ENCODE measurements around the gene TEX11. TPM values are rescaled to one million over a fixed set of nuclear protein-coding genes. Genes with fewer than 3 reads are reported as not detected.

The TEX11 gene
- total RNA-seq, 3 donors from 2014 or later = not detected

DNA sequence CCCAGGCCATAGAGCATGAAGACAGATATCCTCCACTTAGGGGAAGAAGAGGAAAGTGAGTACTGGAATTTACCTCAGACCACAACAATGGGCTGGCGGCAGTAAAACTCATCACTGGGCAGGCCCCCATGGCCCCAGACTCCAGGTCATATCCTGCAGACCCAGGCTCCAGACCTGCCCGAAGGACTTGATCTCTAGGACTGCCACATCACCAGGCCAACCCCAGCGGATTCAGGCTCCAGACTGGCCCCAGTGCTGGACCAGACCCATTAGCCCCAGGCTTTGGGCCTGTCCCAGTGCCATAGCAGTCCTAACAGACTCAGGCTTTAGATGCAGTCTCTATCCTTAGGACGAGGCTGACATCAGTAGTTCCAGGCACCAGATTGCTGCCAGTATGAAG, 273.3 kb downstream of the TEX11 start:
- TF ChIP-seq, protein P1, sequence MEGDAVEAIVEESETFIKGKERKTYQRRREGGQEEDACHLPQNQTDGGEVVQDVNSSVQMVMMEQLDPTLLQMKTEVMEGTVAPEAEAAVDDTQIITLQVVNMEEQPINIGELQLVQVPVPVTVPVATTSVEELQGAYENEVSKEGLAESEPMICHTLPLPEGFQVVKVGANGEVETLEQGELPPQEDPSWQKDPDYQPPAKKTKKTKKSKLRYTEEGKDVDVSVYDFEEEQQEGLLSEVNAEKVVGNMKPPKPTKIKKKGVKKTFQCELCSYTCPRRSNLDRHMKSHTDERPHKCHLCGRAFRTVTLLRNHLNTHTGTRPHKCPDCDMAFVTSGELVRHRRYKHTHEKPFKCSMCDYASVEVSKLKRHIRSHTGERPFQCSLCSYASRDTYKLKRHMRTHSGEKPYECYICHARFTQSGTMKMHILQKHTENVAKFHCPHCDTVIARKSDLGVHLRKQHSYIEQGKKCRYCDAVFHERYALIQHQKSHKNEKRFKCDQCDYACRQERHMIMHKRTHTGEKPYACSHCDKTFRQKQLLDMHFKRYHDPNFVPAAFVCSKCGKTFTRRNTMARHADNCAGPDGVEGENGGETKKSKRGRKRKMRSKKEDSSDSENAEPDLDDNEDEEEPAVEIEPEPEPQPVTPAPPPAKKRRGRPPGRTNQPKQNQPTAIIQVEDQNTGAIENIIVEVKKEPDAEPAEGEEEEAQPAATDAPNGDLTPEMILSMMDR (IDR thresholded peaks at IDR 0.05) = no peak
- no peak for TF ChIP-seq POLR2AphosphoS5 (IDR thresholded peaks at IDR 0.05)
- no peak for TF ChIP-seq POLR2A (IDR thresholded peaks at IDR 0.05)
- Histone ChIP-seq H3K36me3 (no peaks in the 10 kb centered on the region), H3K9me3 (no peaks in the 10 kb centered on the region), H3K4me3 (no peak overlapping the region), H3K27ac (no peak overlapping the region), H3K4me1 (no peaks in the 10 kb centered on the region), H3K27me3 (peaks cover 0 to 15% of the 10 kb centered on the region in 2 donors)
- no peak for DNase-seq (ENCODE audit: low spot score in 2 of 2)
- intact Hi-C loops (cut with DNase I; ENCODE audit: low total_unique reads) = no loop called here

DNA sequence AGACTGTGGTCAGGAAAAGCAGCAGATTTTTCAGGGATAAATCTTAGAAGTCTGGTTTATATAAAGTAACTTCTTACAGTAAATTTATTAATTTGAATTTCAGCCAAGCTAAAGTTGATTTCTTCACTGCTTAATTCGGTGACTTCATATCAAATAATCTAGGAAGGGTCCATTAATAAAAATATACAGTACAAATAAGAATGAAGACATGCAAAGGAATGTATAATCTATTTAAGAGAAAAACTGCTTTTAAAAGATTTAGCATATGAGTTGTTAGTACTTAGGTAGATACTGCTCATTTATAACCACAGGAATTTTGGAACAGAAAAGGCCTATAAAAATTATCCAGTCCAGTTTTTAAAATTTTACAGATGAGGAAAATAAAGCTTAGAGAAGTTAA, 286.8 kb downstream of the TEX11 start:
- H3K27me3 ChIP-seq = peaks cover 0 to 43% of the 10 kb centered on the region in 2 donors
- intact Hi-C loops (cut with DNase I; ENCODE audit: low total_unique reads) = no loop called here
- no peaks in the 10 kb centered on the region for H3K36me3 ChIP-seq
- H3K4me3 ChIP-seq = no peak overlapping the region
- H3K9me3 ChIP-seq = no peaks in the 10 kb centered on the region
- no peak for TF ChIP-seq POLR2AphosphoS5 (IDR thresholded peaks at IDR 0.05)
- TF ChIP-seq, protein P1 (IDR thresholded peaks at IDR 0.05) = no peak
- no peak for TF ChIP-seq POLR2A (IDR thresholded peaks at IDR 0.05)
- H3K4me1 ChIP-seq = no peaks in the 10 kb centered on the region
- H3K27ac ChIP-seq = no peak overlapping the region
- no peak for DNase-seq (ENCODE audit: low spot score in 2 of 2)

DNA sequence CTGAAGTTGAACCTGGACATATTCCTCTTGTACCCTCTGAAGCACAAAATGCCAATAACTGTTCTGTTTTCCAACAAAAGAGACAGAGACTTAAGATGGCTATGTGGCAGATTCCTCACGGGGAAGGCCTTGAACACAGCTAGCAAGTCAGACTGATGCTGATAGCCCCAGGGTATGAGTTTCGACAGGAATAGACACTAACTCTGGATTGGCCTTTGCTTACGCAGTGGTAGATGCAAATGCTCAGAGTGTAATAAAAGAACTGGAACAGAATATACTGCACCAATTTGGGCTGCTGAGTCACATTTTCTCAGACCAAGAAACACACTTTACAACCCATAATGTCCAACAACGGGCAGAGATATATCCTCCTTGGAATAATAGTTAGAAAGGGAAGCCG, 290.0 kb downstream of the TEX11 start:
- Histone ChIP-seq H3K36me3 (no peaks in the 10 kb centered on the region), H3K4me1 (no peaks in the 10 kb centered on the region), H3K27ac (no peak overlapping the region), H3K9me3 (no peaks in the 10 kb centered on the region), H3K4me3 (no peak overlapping the region), H3K27me3 (peaks cover 0 to 32% of the 10 kb centered on the region in 2 donors)
- DNase-seq (ENCODE audit: low spot score in 2 of 2) = no peak
- no peak for TF ChIP-seq POLR2AphosphoS5 (IDR thresholded peaks at IDR 0.05)
- TF ChIP-seq POLR2A (IDR thresholded peaks at IDR 0.05) = no peak
- TF ChIP-seq, protein P1 (IDR thresholded peaks at IDR 0.05) = no peak
- intact Hi-C loops (cut with DNase I; ENCODE audit: low total_unique reads) = no loop called here

DNA sequence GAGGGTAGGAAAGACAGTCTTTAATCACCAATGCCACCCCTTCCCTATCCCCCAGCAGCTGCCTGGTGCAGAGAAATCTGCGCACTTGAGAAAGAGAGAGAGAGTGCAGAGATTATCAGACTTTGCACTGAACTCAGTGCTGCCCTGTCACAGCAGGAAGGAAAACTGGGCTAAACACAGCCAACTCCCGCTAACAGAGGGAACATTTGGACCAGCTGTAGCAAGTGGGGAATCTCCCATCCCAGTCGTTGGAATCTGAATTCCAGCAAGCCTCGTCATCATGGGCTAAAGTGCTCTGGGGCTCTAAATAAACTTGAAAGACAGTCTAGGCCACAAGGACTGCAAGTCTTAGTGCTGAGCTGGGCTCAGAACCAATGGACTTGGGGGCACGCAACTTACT, 295.2 kb downstream of the TEX11 start:
- no peaks in the 10 kb centered on the region for H3K36me3 ChIP-seq
- H3K27ac ChIP-seq = no peak overlapping the region
- no peaks in the 10 kb centered on the region for H3K9me3 ChIP-seq
- TF ChIP-seq POLR2A (IDR thresholded peaks at IDR 0.05) (no peak), POLR2AphosphoS5 (IDR thresholded peaks at IDR 0.05) (no peak)
- TF ChIP-seq, protein P1 (IDR thresholded peaks at IDR 0.05) = no peak
- peaks cover 0 to 34% of the 10 kb centered on the region in 2 donors for H3K27me3 ChIP-seq
- intact Hi-C loops (cut with DNase I; ENCODE audit: low total_unique reads) = no loop called here
- no peaks in the 10 kb centered on the region for H3K4me1 ChIP-seq
- H3K4me3 ChIP-seq = no peak overlapping the region
- no peak for DNase-seq (ENCODE audit: low spot score in 2 of 2)

DNA sequence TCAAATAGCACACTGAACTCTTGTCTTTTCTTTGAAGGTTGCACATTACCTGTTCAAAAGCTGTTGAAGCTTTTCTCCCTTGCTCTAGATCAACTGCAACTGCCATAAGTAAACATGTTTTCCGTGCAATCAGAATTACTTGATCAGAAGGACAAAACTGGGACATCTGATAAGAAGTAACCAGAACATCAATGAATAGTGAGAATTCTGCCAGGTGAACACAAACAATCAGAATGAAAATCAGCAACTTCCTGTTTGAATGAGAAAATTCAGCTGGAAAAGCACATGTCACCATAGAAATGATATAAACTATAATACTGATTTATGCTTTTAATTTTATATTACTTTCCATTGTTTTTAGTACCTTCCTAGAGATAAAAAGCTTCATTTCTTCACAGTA, 303.2 kb downstream of the TEX11 start:
- Histone ChIP-seq H3K4me3 (no peak overlapping the region), H3K27me3 (peaks cover 0 to 12% of the 10 kb centered on the region in 2 donors), H3K27ac (no peak overlapping the region), H3K36me3 (no peaks in the 10 kb centered on the region), H3K4me1 (no peaks in the 10 kb centered on the region), H3K9me3 (no peaks in the 10 kb centered on the region)
- intact Hi-C loops (cut with DNase I; ENCODE audit: low total_unique reads) = no loop called here
- TF ChIP-seq POLR2AphosphoS5 (IDR thresholded peaks at IDR 0.05) (no peak), POLR2A (IDR thresholded peaks at IDR 0.05) (no peak)
- TF ChIP-seq, protein P1 (IDR thresholded peaks at IDR 0.05) = no peak
- DNase-seq (ENCODE audit: low spot score in 2 of 2) = no peak
